PC-9 (cell line): ENCODE measurements around the gene C9. TPM values are rescaled to one million over a fixed set of nuclear protein-coding genes. Genes with fewer than 3 reads are reported as not detected.

Experiments
- BruUV-seq: library from RNA; stranded (reverse); fragments of 400-500 nt; replicated peaks from 2 replicates; lab custom pipeline; 2021; lab: Mats Ljungman, UMichigan
- CTCF ChIA-PET: fragments of 300-600 bp; sonication (Branson Sonifier 250); formaldehyde crosslinking; loops from one replicate; lab custom pipeline; 2022; ENCODE audit warnings: antibody characterized with exemption; lab: Charles Lee
- POLR2A ChIA-PET: fragments of 300-600 bp; sonication (Branson Sonifier 250); formaldehyde crosslinking; loops from one replicate; lab custom pipeline; 2022; ENCODE audit warnings: antibody characterized with exemption; ENCODE audit not compliant: unreplicated experiment; lab: Charles Lee
- DNase-seq, 2 experiments: peaks; one replicate each; pipeline versions ENCODE4 v3.0.0 to v3.0.0-alpha.2; 2015 to 2022; ENCODE audit warnings: mixed read lengths in 1 of 2
- H2AFZ ChIP-seq: fragments of 200-600 bp; sonication (generic); 2 replicates; pipeline ENCODE4 v1.8.1; 2017; ENCODE audit warnings: antibody characterized with exemption
- H3F3A ChIP-seq: fragments of 200-600 bp; sonication (generic); 2 replicates; pipeline ENCODE4 v1.8.1; 2017; ENCODE audit warnings: antibody characterized with exemption, mild to moderate bottlenecking, low read depth; ENCODE audit not compliant: insufficient read depth
- H3K27ac ChIP-seq: fragments of 200-600 bp; sonication (generic); 2 replicates; pipeline ENCODE4 v1.6.1; 2016; ENCODE audit warnings: mixed run types
- H3K27me3 ChIP-seq: fragments of 200-600 bp; sonication (generic); 2 replicates; pipeline ENCODE4 v1.6.1; 2016; ENCODE audit warnings: low read depth, mixed run types; ENCODE audit not compliant: insufficient read depth
- H3K36me3 ChIP-seq: fragments of 200-600 bp; sonication (generic); 2 replicates; pipeline ENCODE4 v1.6.1; 2016; ENCODE audit warnings: low read depth, mixed run types
- H3K4me1 ChIP-seq: fragments of 200-600 bp; sonication (generic); replicated peaks from 2 replicates; pipeline ENCODE4 v1.6.1; 2016; ENCODE audit warnings: mixed run types; ENCODE audit not compliant: insufficient read depth
- H3K4me2 ChIP-seq: fragments of 200-600 bp; sonication (generic); 2 replicates; pipeline ENCODE4 v1.6.1; 2017; ENCODE audit warnings: mixed run types
- H3K4me3 ChIP-seq: fragments of 200-600 bp; sonication (generic); 2 replicates; pipeline ENCODE4 v1.6.1; 2016; ENCODE audit warnings: mixed run types
- H3K79me2 ChIP-seq: fragments of 200-600 bp; sonication (generic); 2 replicates; pipeline ENCODE4 v1.6.1; 2017; ENCODE audit warnings: low read depth, mixed run types
- H3K9me2 ChIP-seq: fragments of 200-600 bp; sonication (generic); 2 replicates; pipeline ENCODE4 v1.8.1; 2017; ENCODE audit warnings: mild to moderate bottlenecking; ENCODE audit not compliant: insufficient read depth
- H3K9me3 ChIP-seq: fragments of 200-600 bp; sonication (generic); 2 replicates; pipeline ENCODE4 v1.8.1; 2016; ENCODE audit warnings: low read depth; ENCODE audit not compliant: insufficient read depth
- H4K20me1 ChIP-seq: fragments of 200-600 bp; sonication (generic); 2 replicates; pipeline ENCODE4 v1.8.1; 2017; ENCODE audit not compliant: insufficient read depth
- EZH2 ChIP-seq: fragments of 200-600 bp; sonication (generic); IDR thresholded peaks from 2 replicates; pipeline ENCODE4 v1.8.0; 2017; ENCODE audit warnings: antibody characterized with exemption, low read depth
- intact Hi-C: fragments of 100-400 bp; cut with micrococcal nuclease; formaldehyde crosslinking; loops from one replicate; pipeline ENCODE4 v1.10.0; 2022; ENCODE audit not compliant: unreplicated experiment
- total RNA-seq: library from RNA; stranded (reverse); gene quantifications from 2 replicates; pipeline ENCODE4 v1.2.3, GENCODE V29; 2021
- TF ChIP-seq, protein P1 (sequence below): fragments of 200-600 bp; sonication (generic); conservative IDR thresholded peaks from 2 replicates; pipeline ENCODE4 v1.6.1; 2017; ENCODE audit warnings: mixed run types, antibody characterized with exemption, mild to moderate bottlenecking, moderate library complexity

C9 gene
- total RNA-seq, 1 experiment from 2014 or later, result not detected

DNA sequence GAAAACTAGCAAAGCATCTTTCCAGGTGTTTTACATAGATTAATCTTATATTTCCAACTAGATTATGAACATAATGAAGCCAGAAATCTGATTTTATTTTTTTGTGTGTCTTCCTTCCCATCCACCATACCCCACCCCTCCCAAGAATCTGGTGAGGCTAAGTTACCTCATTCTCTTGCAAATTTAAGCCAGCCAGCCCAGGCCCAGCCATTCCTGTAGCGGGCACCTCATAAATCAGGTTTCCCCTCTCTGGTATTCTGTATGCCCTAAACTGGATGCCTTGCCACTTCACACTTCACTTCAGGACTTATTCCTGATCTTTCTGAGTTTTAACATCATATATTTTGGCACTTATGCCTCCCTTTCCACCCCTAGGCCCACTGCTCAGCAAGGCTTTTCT lies 21.8 kb downstream of the C9 start:
- POLR2A ChIA-PET, result no interaction called here

DNA sequence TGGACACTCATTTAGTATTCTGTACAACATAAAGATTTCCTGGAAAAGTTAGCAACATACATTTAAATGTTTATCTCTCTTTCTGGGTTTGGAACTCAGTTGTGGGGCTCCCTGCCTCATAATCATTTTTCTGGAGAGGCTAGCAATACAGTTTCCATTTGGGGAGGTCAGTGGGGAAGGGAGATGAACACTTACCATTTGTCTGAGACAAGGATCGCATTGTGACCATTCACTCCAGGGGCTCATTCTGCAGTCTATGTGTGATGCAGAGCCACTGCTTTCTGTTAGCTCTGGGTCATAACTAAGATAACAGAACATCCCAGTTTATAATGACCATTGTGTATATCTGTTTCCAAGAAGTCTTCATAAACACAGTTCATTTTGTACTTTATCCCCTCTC lies 22.4 kb downstream of the C9 start:
- Histone ChIP-seq H4K20me1 (no peaks in the 10 kb centered on the region), H2AFZ (no peak overlapping the region), H3K4me2 (no peak overlapping the region), H3K4me1 (no peaks in the 10 kb centered on the region), H3K9me3 (no peaks in the 10 kb centered on the region), H3K9me2 (no peaks in the 10 kb centered on the region), H3K36me3 (no peaks in the 10 kb centered on the region), H3F3A (no peaks in the 10 kb centered on the region), H3K27ac (no peak overlapping the region), H3K4me3 (no peak overlapping the region), H3K27me3 (no peaks in the 10 kb centered on the region), H3K79me2 (no peaks in the 10 kb centered on the region)
- ChIA-PET POLR2A (no interaction called here), CTCF (no interaction called here)
- intact Hi-C loops, result no loop called here
- DNase-seq, result no peak
- TF ChIP-seq, protein P1, sequence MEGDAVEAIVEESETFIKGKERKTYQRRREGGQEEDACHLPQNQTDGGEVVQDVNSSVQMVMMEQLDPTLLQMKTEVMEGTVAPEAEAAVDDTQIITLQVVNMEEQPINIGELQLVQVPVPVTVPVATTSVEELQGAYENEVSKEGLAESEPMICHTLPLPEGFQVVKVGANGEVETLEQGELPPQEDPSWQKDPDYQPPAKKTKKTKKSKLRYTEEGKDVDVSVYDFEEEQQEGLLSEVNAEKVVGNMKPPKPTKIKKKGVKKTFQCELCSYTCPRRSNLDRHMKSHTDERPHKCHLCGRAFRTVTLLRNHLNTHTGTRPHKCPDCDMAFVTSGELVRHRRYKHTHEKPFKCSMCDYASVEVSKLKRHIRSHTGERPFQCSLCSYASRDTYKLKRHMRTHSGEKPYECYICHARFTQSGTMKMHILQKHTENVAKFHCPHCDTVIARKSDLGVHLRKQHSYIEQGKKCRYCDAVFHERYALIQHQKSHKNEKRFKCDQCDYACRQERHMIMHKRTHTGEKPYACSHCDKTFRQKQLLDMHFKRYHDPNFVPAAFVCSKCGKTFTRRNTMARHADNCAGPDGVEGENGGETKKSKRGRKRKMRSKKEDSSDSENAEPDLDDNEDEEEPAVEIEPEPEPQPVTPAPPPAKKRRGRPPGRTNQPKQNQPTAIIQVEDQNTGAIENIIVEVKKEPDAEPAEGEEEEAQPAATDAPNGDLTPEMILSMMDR, result no peak
- no peak for TF ChIP-seq EZH2
- no TSS peak for BruUV-seq

More for the DNA sequence above, 21.8 kb downstream of the C9 start:
- Histone ChIP-seq H3K27me3 (no peaks in the 10 kb centered on the region), H3K4me1 (no peaks in the 10 kb centered on the region), H3K36me3 (no peaks in the 10 kb centered on the region), H3K79me2 (no peaks in the 10 kb centered on the region), H3K4me3 (no peak overlapping the region), H3F3A (no peaks in the 10 kb centered on the region), H3K9me2 (no peaks in the 10 kb centered on the region), H3K27ac (no peak overlapping the region), H2AFZ (no peak overlapping the region), H3K4me2 (no peak overlapping the region), H3K9me3 (no peaks in the 10 kb centered on the region), H4K20me1 (no peaks in the 10 kb centered on the region)
- no TSS peak for BruUV-seq
- TF ChIP-seq, protein P1, result no peak
- no peak for TF ChIP-seq EZH2
- intact Hi-C loops, result no loop called here
- no peak for DNase-seq
- CTCF ChIA-PET, result no interaction called here

DNA sequence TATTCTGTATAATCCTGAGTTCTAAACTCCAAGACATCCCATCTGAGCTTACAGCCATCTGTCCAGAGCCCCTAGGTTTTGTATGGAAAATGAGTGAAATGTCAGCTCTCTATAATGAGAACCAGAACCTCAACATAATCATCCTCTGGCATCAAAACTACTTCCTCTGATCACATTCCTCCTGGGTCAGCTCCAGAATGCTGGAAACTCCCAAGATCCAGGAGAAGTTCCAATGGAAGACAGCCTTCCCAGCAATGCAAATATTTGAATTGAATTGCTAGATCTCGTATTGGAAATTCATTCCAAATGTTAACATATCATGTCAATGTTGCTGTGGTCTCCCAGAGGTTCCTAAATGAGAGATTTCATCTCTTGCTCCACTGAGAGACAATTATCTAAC lies 23.8 kb downstream of the C9 start:
- DNase-seq, result no peak
- POLR2A ChIA-PET, result no interaction called here
- no peaks in the 10 kb centered on the region for H3K9me3 ChIP-seq
- H2AFZ ChIP-seq, result no peak overlapping the region
- no peak overlapping the region for H3K27ac ChIP-seq
- H3K4me1 ChIP-seq, result no peaks in the 10 kb centered on the region
- TF ChIP-seq EZH2, result no peak
- TF ChIP-seq, protein P1, result no peak
- H3K4me3 ChIP-seq, result no peak overlapping the region
- no peaks in the 10 kb centered on the region for H3K9me2 ChIP-seq
- H3K4me2 ChIP-seq, result no peak overlapping the region
- H3K27me3 ChIP-seq, result no peaks in the 10 kb centered on the region
- no peaks in the 10 kb centered on the region for H4K20me1 ChIP-seq
- no peaks in the 10 kb centered on the region for H3F3A ChIP-seq
- CTCF ChIA-PET, result no interaction called here
- H3K79me2 ChIP-seq, result no peaks in the 10 kb centered on the region
- intact Hi-C loops, result no loop called here
- BruUV-seq, result no TSS peak
- H3K36me3 ChIP-seq, result no peaks in the 10 kb centered on the region
